GM19238 (cell line): ENCODE measurements around the gene ZER1.
"Not testable (repeated sequence)": the region's sequence is repeated elsewhere in the genome, so short reads cannot be mapped to it uniquely, and the experiment has no call there.

Source experiments
- DNase-seq: peaks from one replicate; pipeline ENCODE4 v3.0.0; 2011; ENCODE audit warnings: low spot score; ENCODE audit not compliant: insufficient read length

ZER1 gene

GRCh38 chr9:128715436-128715750, 56.3 kb downstream of the ZER1 start:
- DNase-seq: no peak

GRCh38 chr9:128714586-128715435, 56.9 kb downstream of the ZER1 start:
- DNase-seq: no peak

- DNase-seq: no peak
These were observed 57.7 kb downstream of the ZER1 start for GRCh38 chr9:128713941-128714573.

- no peak for DNase-seq
These were observed 58.3 kb downstream of the ZER1 start for GRCh38 chr9:128713411-128713780.

- DNase-seq: no peak
These were observed 59.0 kb downstream of the ZER1 start for GRCh38 chr9:128712451-128713410.

GRCh38 chr9:128707446-128707845, 64.3 kb downstream of the ZER1 start:
- DNase-seq: no peak

- DNase-seq: no peak
These were observed 64.9 kb downstream of the ZER1 start for GRCh38 chr9:128706671-128707381.

GRCh38 chr9:128706045-128706444, 65.7 kb downstream of the ZER1 start:
- no peak for DNase-seq

GRCh38 chr9:128705051-128705965, 66.4 kb downstream of the ZER1 start:
- no peak for DNase-seq

- no peak for DNase-seq
These were observed 67.4 kb downstream of the ZER1 start for GRCh38 chr9:128704356-128704670.

GRCh38 chr9:128703616-128704355, 67.9 kb downstream of the ZER1 start:
- DNase-seq: no peak

GRCh38 chr9:128702949-128703615, 68.6 kb downstream of the ZER1 start:
- DNase-seq: no peak

GRCh38 chr9:128702445-128702948, 69.2 kb downstream of the ZER1 start, which contains the start of gene PKN3:
Gene PKN3, plus strand, starts transcription at chr9:128702503. Its CDS starts 413 bp downstream, at chr9:128702916.
- DNase-seq: peak; percentile 96

GRCh38 chr9:128701227-128701854, 70.4 kb downstream of the ZER1 start:
- DNase-seq: no peak

- DNase-seq: not testable (repeated sequence)
These were observed 72.5 kb downstream of the ZER1 start for GRCh38 chr9:128699096-128699795.

GRCh38 chr9:128696923-128697707, 74.6 kb downstream of the ZER1 start:
- no peak for DNase-seq

GRCh38 chr9:128694344-128694743, 77.4 kb downstream of the ZER1 start:
- no peak for DNase-seq
